IMR-90 (cell line): ENCODE measurements around the gene IMPG2. TPM values are rescaled to one million over a fixed set of nuclear protein-coding genes. Genes with fewer than 3 reads are reported as not detected.
A peak's percentile ranks its signal among the peaks of the same experiment; 100 is the strongest.

Experiments
- ATAC-seq: fragments of 200-7000 bp; cut with Tn5 transposase; 2 replicates; pipeline ENCODE4 v1.9.1; 2020; ENCODE audit warnings: low read depth, mild to moderate bottlenecking, moderate library complexity
- BruUV-seq: library from RNA; stranded (reverse); fragments of 400-500 nt; replicated peaks from 2 replicates; lab custom pipeline; 2021; lab: Mats Ljungman, UMichigan
- CTCF ChIA-PET: fragments of 300-600 bp; formaldehyde crosslinking; extraction: SDS; loops from one replicate; lab custom pipeline; 2021; ENCODE audit warnings: antibody characterized with exemption; lab: Yijun Ruan, JAX
- POLR2A ChIA-PET: fragments of 300-600 bp; sonication (Branson Sonifier 250); formaldehyde crosslinking; loops from one replicate; lab custom pipeline; 2022; ENCODE audit warnings: antibody characterized with exemption; ENCODE audit not compliant: unreplicated experiment; lab: Charles Lee
- DNase-seq: peaks from one replicate; pipeline ENCODE4 v3.0.0; 2013
- H2AFZ ChIP-seq: replicated peaks from 2 replicates; pipeline ENCODE3; 2013; ENCODE audit warnings: low read length, mild to moderate bottlenecking; ENCODE audit not compliant: poor library complexity
- H2AK5ac ChIP-seq: 2 replicates; pipeline ENCODE4 v1.6.1; 2013; ENCODE audit warnings: low read depth, low read length, inconsistent platforms
- H2AK9ac ChIP-seq: replicated peaks from 2 replicates; pipeline ENCODE3; 2013; ENCODE audit warnings: mild to moderate bottlenecking, low read depth, low read length, moderate library complexity; ENCODE audit not compliant: poor library complexity
- H2BK120ac ChIP-seq: 2 replicates; pipeline ENCODE4 v1.6.1; 2013; ENCODE audit warnings: low read depth, low read length, inconsistent platforms
- H2BK15ac ChIP-seq: 3 replicates; pipeline ENCODE4 v1.6.1; 2013; ENCODE audit warnings: low read depth, low read length, inconsistent platforms
- H2BK20ac ChIP-seq: 2 replicates; pipeline ENCODE4 v1.6.1; 2013; ENCODE audit warnings: low read depth, mild to moderate bottlenecking, inconsistent platforms, low read length, moderate library complexity
- H2BK5ac ChIP-seq: 2 replicates; pipeline ENCODE4 v1.6.1; 2013; ENCODE audit warnings: mild to moderate bottlenecking, low read depth, low read length, inconsistent platforms; ENCODE audit not compliant: poor library complexity, severe bottlenecking
- H3K14ac ChIP-seq: replicated peaks from 2 replicates; pipeline ENCODE4 v1.6.1; 2013; ENCODE audit warnings: low read depth, low read length, inconsistent platforms
- H3K18ac ChIP-seq: 2 replicates; pipeline ENCODE4 v1.6.1; 2013; ENCODE audit warnings: low read depth, low read length, control low read depth
- H3K23ac ChIP-seq: 2 replicates; pipeline ENCODE4 v1.6.1; 2013; ENCODE audit warnings: low read depth, low read length, inconsistent platforms
- H3K27ac ChIP-seq: 2 replicates; pipeline ENCODE4 v1.5.1; 2013; ENCODE audit warnings: mild to moderate bottlenecking, control low read depth, low read length; ENCODE audit not compliant: insufficient read depth
- H3K27me3 ChIP-seq: 2 replicates; pipeline ENCODE4 v1.6.1; 2013; ENCODE audit warnings: low read length; ENCODE audit not compliant: control insufficient read depth, insufficient read depth
- H3K36me3 ChIP-seq: 2 replicates; pipeline ENCODE4 v1.6.1; 2013; ENCODE audit warnings: low read length, mixed read lengths; ENCODE audit not compliant: control insufficient read depth, insufficient read depth
- H3K4ac ChIP-seq: 2 replicates; pipeline ENCODE4 v1.6.1; 2013; ENCODE audit warnings: low read depth, low read length, inconsistent platforms
- H3K4me1 ChIP-seq: 2 replicates; pipeline ENCODE4 v1.6.1; 2013; ENCODE audit warnings: low read length, mixed read lengths; ENCODE audit not compliant: control insufficient read depth, insufficient read depth
- H3K4me2 ChIP-seq: 2 replicates; pipeline ENCODE4 v1.6.1; 2013; ENCODE audit warnings: low read depth, mild to moderate bottlenecking, control low read depth, low read length, moderate library complexity
- H3K4me3 ChIP-seq: 2 replicates; pipeline ENCODE4 v1.5.1; 2013; ENCODE audit warnings: low read depth, mild to moderate bottlenecking, control low read depth, low read length, moderate library complexity; ENCODE audit not compliant: insufficient read depth
- H3K56ac ChIP-seq: 2 replicates; pipeline ENCODE4 v1.6.1; 2013; ENCODE audit warnings: low read length, inconsistent platforms; ENCODE audit not compliant: insufficient read depth; ENCODE audit errors: extremely low read depth
- H3K79me1 ChIP-seq, 2 experiments: 2 replicates each; pipeline ENCODE4 v1.6.1; 2013; ENCODE audit warnings: low read length in 2 of 2, inconsistent platforms in 1 of 2, low read depth in 1 of 2
- H3K9ac ChIP-seq: 2 replicates; pipeline ENCODE4 v1.6.1; 2013; ENCODE audit warnings: low read depth, low read length, control low read depth
- H3K9me1 ChIP-seq: 2 replicates; pipeline ENCODE4 v1.6.1; 2013; ENCODE audit warnings: low read length, inconsistent platforms; ENCODE audit not compliant: insufficient read depth
- H3K9me3 ChIP-seq: 2 replicates; pipeline ENCODE4 v1.6.1; 2013; ENCODE audit warnings: low read length; ENCODE audit not compliant: control insufficient read depth, insufficient read depth
- H4K20me1 ChIP-seq: 2 replicates; pipeline ENCODE4 v1.6.1; 2013; ENCODE audit warnings: low read length, inconsistent platforms; ENCODE audit not compliant: insufficient read depth
- H4K5ac ChIP-seq: 2 replicates; pipeline ENCODE4 v1.6.1; 2013; ENCODE audit warnings: mild to moderate bottlenecking, low read depth, low read length, control low read depth
- H4K8ac ChIP-seq, 2 experiments: 2 replicates each; pipeline ENCODE4 v1.6.1; 2013; ENCODE audit warnings: low read depth in 2 of 2, low read length in 2 of 2, control low read depth in 1 of 2, inconsistent platforms in 1 of 2
- H4K91ac ChIP-seq: 2 replicates; pipeline ENCODE4 v1.6.1; 2013; ENCODE audit warnings: low read depth, low read length, inconsistent platforms; ENCODE audit not compliant: insufficient read depth
- BHLHE40 ChIP-seq: fragments of 150-350 bp; IDR thresholded peaks from 2 replicates; pipeline ENCODE4 v1.6.1; 2016; ENCODE audit warnings: mild to moderate bottlenecking, low read depth, low read length
- CEBPB ChIP-seq: IDR thresholded peaks from 2 replicates; pipeline ENCODE4 v1.6.1; 2012; ENCODE audit warnings: low read depth, low read length, improper control_type of control experiment
- CHD1 ChIP-seq: IDR thresholded peaks from 2 replicates; pipeline ENCODE4 v1.6.1; 2012; ENCODE audit warnings: low read depth, low read length, improper control_type of control experiment
- CTCF ChIP-seq: conservative IDR thresholded peaks from 2 replicates; pipeline ENCODE4 v1.5.1; 2012; ENCODE audit warnings: mild to moderate bottlenecking, low read depth, low read length, improper control_type of control experiment
- ELK1 ChIP-seq: fragments of 150-350 bp; IDR thresholded peaks from 2 replicates; pipeline ENCODE4 v1.6.1; 2016; ENCODE audit warnings: low read depth, mild to moderate bottlenecking, low read length, moderate library complexity, borderline replicate concordance
- FOS ChIP-seq: fragments of 150-350 bp; IDR thresholded peaks from 2 replicates; pipeline ENCODE4 v1.6.1; 2016; ENCODE audit warnings: low read depth, low read length
- MAFK ChIP-seq: IDR thresholded peaks from 2 replicates; pipeline ENCODE4 v1.6.1; 2012; ENCODE audit warnings: low read depth, low read length, improper control_type of control experiment
- MAZ ChIP-seq: IDR thresholded peaks from 2 replicates; pipeline ENCODE4 v1.6.1; 2012; ENCODE audit warnings: low read depth, mild to moderate bottlenecking, low read length, improper control_type of control experiment, moderate library complexity, borderline replicate concordance
- MXI1 ChIP-seq: IDR thresholded peaks from 2 replicates; pipeline ENCODE4 v1.6.1; 2012; ENCODE audit warnings: low read depth, mild to moderate bottlenecking, low read length, moderate library complexity, borderline replicate concordance
- NFE2L2 ChIP-seq: fragments of 150-350 bp; IDR thresholded peaks from 2 replicates; pipeline ENCODE4 v1.6.1; 2016; ENCODE audit warnings: low read depth, mild to moderate bottlenecking, low read length
- POLR2A ChIP-seq: IDR thresholded peaks from 2 replicates; pipeline ENCODE4 v1.6.1; 2012; ENCODE audit warnings: mild to moderate bottlenecking, low read depth, low read length
- RAD21 ChIP-seq: IDR thresholded peaks from 2 replicates; pipeline ENCODE4 v1.6.1; 2012; ENCODE audit warnings: low read length, improper control_type of control experiment
- RCOR1 ChIP-seq: IDR thresholded peaks from 2 replicates; pipeline ENCODE4 v1.6.1; 2012; ENCODE audit warnings: mild to moderate bottlenecking, low read length, improper control_type of control experiment; ENCODE audit not compliant: insufficient replicate concordance
- RFX5 ChIP-seq: IDR thresholded peaks from 2 replicates; pipeline ENCODE4 v1.8.0; 2012; ENCODE audit warnings: low read depth, mild to moderate bottlenecking, low read length, moderate library complexity
- SMC3 ChIP-seq: fragments of 150-350 bp; IDR thresholded peaks from 2 replicates; pipeline ENCODE4 v1.6.1; 2016; ENCODE audit warnings: low read depth, mild to moderate bottlenecking, antibody characterized with exemption, low read length, moderate library complexity
- dilution Hi-C: fragments of 300-500 bp; cut with HindIII; formaldehyde crosslinking; loops from one replicate; pipeline ENCODE4 v1.14.3; 2018; ENCODE audit warnings: low sequenced_read_pairs; ENCODE audit not compliant: unreplicated experiment
- in situ Hi-C: fragments of 300-500 bp; cut with MboI; formaldehyde crosslinking; loops from 3 replicates; pipeline ENCODE4 v1.14.3; 2019; ENCODE audit warnings: low sequenced_read_pairs, inconsistent platforms, mixed read lengths
- intact Hi-C: fragments of 100-400 bp; cut with micrococcal nuclease; formaldehyde crosslinking; loops from 2 replicates; pipeline ENCODE4 v1.10.0; 2022
- polyA plus RNA-seq, 3 experiments: library from polyadenylated mRNA; depleted of rRNA; stranded (reverse); fragments of >200 nt; gene quantifications; 2 replicates each; pipeline ENCODE4 v1.2.3, GENCODE V29; 2012; ENCODE audit warnings: low replicate concordance in 1 of 3
- total RNA-seq: library from RNA; depleted of rRNA; stranded (reverse); fragments of >200 nt; gene quantifications from 2 replicates; pipeline ENCODE4 v1.2.3, GENCODE V29; 2012
- TF ChIP-seq, protein P1 (sequence below): fragments of 150-350 bp; IDR thresholded peaks from 2 replicates; pipeline ENCODE4 v1.6.1; 2017; ENCODE audit warnings: mild to moderate bottlenecking, antibody characterized with exemption, low read length, low read depth

The IMPG2 gene
- total and polyA plus RNA-seq, 2 of the 4 experiments (the other 2 are of a cell fraction) = 0.10 to 0.18 TPM

GRCh38 chr3:101279162-101279561 lies 41.2 kb downstream of the IMPG2 start:
- Histone ChIP-seq H4K91ac (no peak overlapping the region), H2AK5ac (no peak overlapping the region), H3K4me1 (no peaks in the 10 kb centered on the region; the same call in 1 of the 2 replicates), H2BK20ac (no peak overlapping the region), H3K9me3 (no peaks in the 10 kb centered on the region), H3K27ac (no peak overlapping the region), H2BK120ac (no peak overlapping the region), H2BK5ac (no peak overlapping the region), H3K14ac (no peak overlapping the region), H4K5ac (no peak overlapping the region), H3K4me2 (no peak overlapping the region), H3K18ac (no peak overlapping the region), H3K23ac (no peak overlapping the region), H3K4me3 (no peak overlapping the region), H4K20me1 (no peaks in the 10 kb centered on the region), H3K4ac (no peak overlapping the region), H3K79me1 (no peaks in the 10 kb centered on the region), H2AFZ (no peak overlapping the region), H3K56ac (no peak overlapping the region), H4K8ac (no peak overlapping the region), H3K9me1 (no peaks in the 10 kb centered on the region), H2AK9ac (no peak overlapping the region), H3K36me3 (no peaks in the 10 kb centered on the region), H3K9ac (no peak overlapping the region), H3K27me3 (no peaks in the 10 kb centered on the region), H2BK15ac (no peak overlapping the region)
- intact Hi-C loops = no loop called here
- ChIA-PET CTCF (no interaction called here), POLR2A (no interaction called here)
- TF ChIP-seq MXI1 = no peak
- no peak for TF ChIP-seq CTCF
- no peak for TF ChIP-seq SMC3
- no peak for TF ChIP-seq ELK1
- no peak for TF ChIP-seq BHLHE40
- TF ChIP-seq, protein P1, sequence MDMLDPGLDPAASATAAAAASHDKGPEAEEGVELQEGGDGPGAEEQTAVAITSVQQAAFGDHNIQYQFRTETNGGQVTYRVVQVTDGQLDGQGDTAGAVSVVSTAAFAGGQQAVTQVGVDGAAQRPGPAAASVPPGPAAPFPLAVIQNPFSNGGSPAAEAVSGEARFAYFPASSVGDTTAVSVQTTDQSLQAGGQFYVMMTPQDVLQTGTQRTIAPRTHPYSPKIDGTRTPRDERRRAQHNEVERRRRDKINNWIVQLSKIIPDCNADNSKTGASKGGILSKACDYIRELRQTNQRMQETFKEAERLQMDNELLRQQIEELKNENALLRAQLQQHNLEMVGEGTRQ = no peak
- no peak for TF ChIP-seq RAD21
- TF ChIP-seq RFX5 = no peak
- no peak for TF ChIP-seq MAFK
- no peak for TF ChIP-seq NFE2L2
- TF ChIP-seq CEBPB = no peak
- TF ChIP-seq FOS = no peak
- TF ChIP-seq POLR2A = no peak
- TF ChIP-seq MAZ = no peak
- TF ChIP-seq RCOR1 = no peak
- no peak for TF ChIP-seq CHD1
- ATAC-seq (peak; percentile 17; the same call in 1 of the 2 replicates), DNase-seq (peak; percentile 59)
- in situ Hi-C loops = no loop called here
- dilution Hi-C loops = no loop called here
- no TSS peak for BruUV-seq
